ENCODE data around the gene MARCHF6. TPM values are rescaled to one million over a fixed set of nuclear protein-coding genes. Genes with fewer than 3 reads are reported as not detected.

MARCHF6 gene
- total and polyA plus RNA-seq, 4 donors: 35.4 to 185 (median 105) TPM

DNA sequence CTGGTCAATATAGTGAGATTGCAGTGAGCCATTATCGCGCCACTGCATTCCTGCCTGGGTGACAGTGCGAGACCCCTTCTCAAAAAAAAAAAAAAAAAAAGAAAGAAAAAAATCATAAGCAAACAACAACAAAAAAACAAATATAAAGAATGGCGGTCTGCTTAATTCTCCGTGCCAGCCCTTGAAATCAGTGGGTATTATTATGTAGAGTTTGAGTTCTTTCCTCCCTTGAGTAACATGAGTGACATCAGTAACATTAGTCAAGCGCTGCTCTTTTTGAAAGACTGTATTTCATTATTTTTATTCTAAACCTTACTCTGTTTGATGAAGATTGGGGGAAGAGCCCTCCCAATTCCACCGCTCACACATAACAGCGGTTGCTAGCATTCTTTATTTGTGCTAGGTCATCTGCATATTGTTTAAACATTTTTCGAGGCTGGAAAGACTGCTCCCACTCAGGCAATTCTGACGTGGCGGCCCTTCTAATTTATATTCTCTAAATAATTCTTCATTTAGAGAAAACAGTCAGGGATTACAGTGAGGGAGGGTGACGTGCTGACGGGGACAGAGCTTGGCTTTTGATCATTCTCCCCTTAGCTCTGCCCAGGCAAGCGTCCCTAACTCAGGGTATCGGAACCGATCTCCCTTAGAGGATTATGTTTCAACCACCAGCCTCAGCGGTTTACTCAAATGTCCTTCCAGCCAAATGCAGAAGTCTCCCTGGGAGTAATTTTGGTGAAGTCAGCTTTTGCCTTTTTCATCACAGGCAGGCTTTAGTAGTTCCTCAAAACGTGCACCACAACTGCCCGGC is 860 bp upstream of the MARCHF6 start:
- peak overlapping the region; percentile 97 for H3K4me3 ChIP-seq
- TF ChIP-seq CTCF (IDR thresholded peaks at IDR 0.05; ENCODE audit: control extremely low read depth, extremely low read depth): no peak
- H3K9ac ChIP-seq (ENCODE audit: insufficient read depth in 1 of 2, low read length in 2 of 2): peak overlapping the region; percentile 95
- ATAC-seq (ENCODE audit: insufficient read depth, low FRiP score): no peak
- H3K9me3 ChIP-seq (ENCODE audit: control insufficient read depth in 4 of 4, insufficient read depth in 3 of 4, low read length in 3 of 4): no peaks in the 10 kb centered on the region
- peak overlapping the region; percentile 96 to 99 for H3K27ac ChIP-seq (ENCODE audit: low read depth in 1 of 2, low read length in 1 of 2)
- H3K36me3 ChIP-seq (ENCODE audit: control insufficient read depth in 4 of 4, insufficient read depth in 4 of 4, low read length in 4 of 4): no peaks in the 10 kb centered on the region
- 20 to 22% methylated on average over 19 of the region's 19 CpGs for WGBS, 2 donors
- H3K27me3 ChIP-seq (ENCODE audit: control insufficient read depth in 3 of 3, insufficient read depth in 3 of 3, low read length in 2 of 3): no peaks in the 10 kb centered on the region
- DNase-seq: peak in 1 of 3 donors; percentile 79
- peaks cover 0 to 24% (median 2%) of the 10 kb centered on the region in 5 donors for H3K4me1 ChIP-seq (ENCODE audit: control insufficient read depth in 5 of 5, insufficient read depth in 5 of 5, low read length in 5 of 5)

DNA sequence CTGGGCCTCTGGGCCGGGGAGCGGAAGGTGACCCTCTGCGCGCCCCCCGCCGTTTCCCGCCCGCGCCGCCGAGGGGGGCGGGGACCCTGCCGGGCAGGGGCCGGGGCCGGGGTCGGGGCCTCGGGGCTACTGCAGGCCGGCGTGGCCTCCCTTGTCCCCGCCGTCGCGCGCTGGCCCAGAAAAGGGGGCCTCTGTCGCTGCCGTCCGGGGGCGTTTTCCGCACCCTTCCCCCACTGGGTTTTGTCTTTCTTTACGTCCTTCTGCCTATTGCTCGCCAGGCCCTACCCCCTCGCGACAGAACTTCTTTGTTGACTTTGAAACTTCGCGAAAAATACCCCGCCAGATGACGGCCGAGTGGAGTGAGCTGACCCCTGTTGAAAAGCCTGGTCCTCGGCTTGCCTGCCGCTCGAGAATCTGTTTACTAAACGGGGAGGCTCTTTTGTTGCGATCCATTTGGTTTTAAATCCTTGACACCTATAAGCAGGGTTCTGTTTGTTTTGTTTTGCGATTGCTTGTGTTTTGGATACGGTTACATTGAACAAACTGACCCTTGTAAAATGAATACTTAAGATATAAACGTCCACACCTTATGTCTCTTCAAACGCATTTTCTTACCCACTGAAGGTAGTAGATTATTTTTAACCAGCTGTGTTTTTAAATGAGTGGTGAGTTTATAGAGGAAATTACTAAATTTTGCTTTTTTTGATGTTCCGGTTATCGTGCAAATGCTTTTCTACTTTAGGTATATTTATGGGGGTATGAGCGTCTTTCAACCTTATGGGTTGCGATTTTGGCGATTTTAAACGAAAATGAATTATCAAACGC is 765 bp downstream of the MARCHF6 start:
- no peaks in the 10 kb centered on the region for H3K27me3 ChIP-seq (ENCODE audit: control insufficient read depth in 3 of 3, insufficient read depth in 3 of 3, low read length in 2 of 3)
- peaks cover 0 to 37% (median 4%) of the 10 kb centered on the region in 5 donors for H3K4me1 ChIP-seq (ENCODE audit: control insufficient read depth in 5 of 5, insufficient read depth in 5 of 5, low read length in 5 of 5)
- H3K9ac ChIP-seq (ENCODE audit: insufficient read depth in 1 of 2, low read length in 2 of 2): peak overlapping the region; percentile 88 to 95
- TF ChIP-seq CTCF (IDR thresholded peaks at IDR 0.05; ENCODE audit: control extremely low read depth, extremely low read depth): no peak
- H3K36me3 ChIP-seq (ENCODE audit: control insufficient read depth in 4 of 4, insufficient read depth in 4 of 4, low read length in 4 of 4): no peaks in the 10 kb centered on the region
- WGBS, 2 donors: 0 to 1% methylated on average over 43 to 54 of the region's 54 CpGs
- peak overlapping the region; percentile 96 to 99 for H3K27ac ChIP-seq (ENCODE audit: low read depth in 1 of 2, low read length in 1 of 2)
- peak overlapping the region; percentile 97 for H3K4me3 ChIP-seq
- no peak for ATAC-seq (ENCODE audit: insufficient read depth, low FRiP score)
- peak; percentile 84 to 87 (median 86) for DNase-seq
- no peaks in the 10 kb centered on the region for H3K9me3 ChIP-seq (ENCODE audit: control insufficient read depth in 4 of 4, insufficient read depth in 3 of 4, low read length in 3 of 4)

DNA sequence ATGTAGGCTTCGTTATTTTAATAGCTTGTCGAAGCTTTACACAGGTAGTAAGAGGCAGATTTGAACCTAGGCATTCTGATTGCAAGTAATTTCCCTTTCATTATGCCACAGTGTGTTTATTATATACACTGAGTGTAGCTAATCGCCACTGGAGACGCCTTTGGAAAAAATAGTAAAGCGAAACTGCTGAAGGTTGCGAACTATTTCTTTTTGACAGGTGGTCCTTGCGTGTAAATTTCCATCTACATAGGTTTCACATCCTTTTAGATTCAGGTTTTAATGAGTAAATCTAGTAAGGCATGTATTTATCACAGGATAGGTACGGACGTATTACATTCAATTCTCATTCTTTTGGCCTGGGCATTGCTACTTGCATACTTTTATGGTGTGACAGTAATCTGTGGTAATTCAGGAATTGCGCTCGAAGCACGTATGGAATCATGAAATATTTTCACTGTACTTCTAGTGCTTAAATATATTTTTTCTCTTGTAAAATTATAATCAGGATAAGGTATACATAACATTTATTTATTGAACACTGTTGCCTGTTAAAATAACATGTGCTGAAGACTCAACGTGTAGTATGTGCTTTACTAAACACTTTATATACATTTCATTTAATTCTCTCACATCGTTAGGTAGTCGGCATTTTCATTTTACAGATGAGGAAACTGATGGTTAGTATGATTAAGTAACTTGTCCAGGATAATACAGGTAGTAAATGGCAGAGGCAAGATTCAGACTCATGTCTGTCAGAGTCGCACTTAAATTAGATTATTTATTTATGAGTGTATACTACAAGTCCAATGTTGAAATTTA is 1.8 kb downstream of the MARCHF6 start:
- Histone ChIP-seq H3K27me3 (ENCODE audit: control insufficient read depth in 3 of 3, insufficient read depth in 3 of 3, low read length in 2 of 3) (no peaks in the 10 kb centered on the region), H3K36me3 (ENCODE audit: control insufficient read depth in 4 of 4, insufficient read depth in 4 of 4, low read length in 4 of 4) (no peaks in the 10 kb centered on the region), H3K27ac (ENCODE audit: low read depth in 1 of 2, low read length in 1 of 2) (no peak overlapping the region), H3K9me3 (ENCODE audit: control insufficient read depth in 4 of 4, insufficient read depth in 3 of 4, low read length in 3 of 4) (no peaks in the 10 kb centered on the region), H3K4me1 (ENCODE audit: control insufficient read depth in 5 of 5, insufficient read depth in 5 of 5, low read length in 5 of 5) (peaks cover 0 to 37% (median 8%) of the 10 kb centered on the region in 5 donors), H3K9ac (ENCODE audit: insufficient read depth in 1 of 2, low read length in 2 of 2) (peak overlapping the region; percentile 88 to 95), H3K4me3 (no peak overlapping the region)
- TF ChIP-seq CTCF (IDR thresholded peaks at IDR 0.05; ENCODE audit: control extremely low read depth, extremely low read depth): no peak
- 18 to 26% methylated on average over 16 of the region's 16 CpGs for WGBS, 2 donors
- ATAC-seq (ENCODE audit: insufficient read depth, low FRiP score): no peak
- peak in 2 of 3 donors; percentile 63 to 76 for DNase-seq
